Keratinocyte (primary cell): ENCODE data around the gene ZNF283.

ENCODE experiments used
- EZH2 ChIP-seq: IDR thresholded peaks from one replicate; pipeline ENCODE4 v1.6.1; 2012; ENCODE audit warnings: inconsistent platforms, mild to moderate bottlenecking, low read length, moderate library complexity
- TF ChIP-seq, protein P1 (sequence below), 3 experiments: IDR thresholded peaks in 1 of 3; conservative IDR thresholded peaks in 1 of 3; optimal IDR thresholded peaks in 1 of 3; 2 replicates in 2 of 3; 3 replicates in 1 of 3; pipeline versions ENCODE3 to v1.5.1; 2011; ENCODE audit warnings: low read length in 3 of 3, mild to moderate bottlenecking in 3 of 3, moderate library complexity in 2 of 3, control low read depth in 1 of 3, inconsistent platforms in 1 of 3; ENCODE audit not compliant: insufficient read depth in 2 of 3; ENCODE audit errors: extremely low read depth in 1 of 3

DNA sequence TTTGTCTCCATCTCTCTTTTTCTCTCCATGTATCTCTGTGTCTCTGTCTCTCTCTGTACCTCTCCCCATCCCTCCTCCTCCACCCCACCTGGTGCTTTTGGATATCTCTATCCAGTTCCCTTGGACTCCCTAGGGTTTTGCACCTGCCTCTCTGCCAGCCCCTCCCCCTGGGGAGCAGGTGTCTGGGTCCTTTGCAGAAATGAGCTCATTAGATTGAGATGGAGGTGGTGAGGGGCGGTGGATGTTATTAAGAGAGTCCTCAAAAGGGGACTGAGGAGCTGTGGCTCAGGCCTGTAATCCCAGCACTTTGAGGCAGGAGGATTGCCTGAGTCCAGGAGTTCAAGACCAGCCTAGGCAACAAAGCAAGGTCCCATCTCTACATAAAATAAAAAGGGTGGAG lies 48.5 kb upstream of the ZNF283 start:
- TF ChIP-seq, protein P1, sequence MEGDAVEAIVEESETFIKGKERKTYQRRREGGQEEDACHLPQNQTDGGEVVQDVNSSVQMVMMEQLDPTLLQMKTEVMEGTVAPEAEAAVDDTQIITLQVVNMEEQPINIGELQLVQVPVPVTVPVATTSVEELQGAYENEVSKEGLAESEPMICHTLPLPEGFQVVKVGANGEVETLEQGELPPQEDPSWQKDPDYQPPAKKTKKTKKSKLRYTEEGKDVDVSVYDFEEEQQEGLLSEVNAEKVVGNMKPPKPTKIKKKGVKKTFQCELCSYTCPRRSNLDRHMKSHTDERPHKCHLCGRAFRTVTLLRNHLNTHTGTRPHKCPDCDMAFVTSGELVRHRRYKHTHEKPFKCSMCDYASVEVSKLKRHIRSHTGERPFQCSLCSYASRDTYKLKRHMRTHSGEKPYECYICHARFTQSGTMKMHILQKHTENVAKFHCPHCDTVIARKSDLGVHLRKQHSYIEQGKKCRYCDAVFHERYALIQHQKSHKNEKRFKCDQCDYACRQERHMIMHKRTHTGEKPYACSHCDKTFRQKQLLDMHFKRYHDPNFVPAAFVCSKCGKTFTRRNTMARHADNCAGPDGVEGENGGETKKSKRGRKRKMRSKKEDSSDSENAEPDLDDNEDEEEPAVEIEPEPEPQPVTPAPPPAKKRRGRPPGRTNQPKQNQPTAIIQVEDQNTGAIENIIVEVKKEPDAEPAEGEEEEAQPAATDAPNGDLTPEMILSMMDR (optimal IDR thresholded peaks at IDR 0.05 in 1 of 3, IDR thresholded peaks at IDR 0.05 in 1 of 3, conservative IDR thresholded peaks at IDR 0.05 in 1 of 3; ENCODE audit: extremely low read depth in 1 of 3, insufficient read depth in 2 of 3, low read length in 3 of 3) = no peak
- TF ChIP-seq EZH2 = no peak
